OCI-LY3 (cell line): ENCODE results near the gene ZNF605.
"Not testable (repeated sequence)": the region's sequence is repeated elsewhere in the genome, so short reads cannot be mapped to it uniquely, and the experiment has no call there.

Source experiments
- EZH2phosphoT487 ChIP-seq: fragments of 200-600 bp; shearing (Covaris generic); IDR thresholded peaks from 2 replicates; pipeline ENCODE4 v1.6.1; 2018; ENCODE audit warnings: antibody characterized with exemption, mixed run types, low read depth
- TF ChIP-seq, protein P1 (sequence below): fragments of 200-600, 300-600 bp; sonication (generic); IDR thresholded peaks from 2 replicates; pipeline ENCODE4 v1.5.1; 2014; ENCODE audit warnings: antibody characterized with exemption, low read length, low read depth

DNA sequence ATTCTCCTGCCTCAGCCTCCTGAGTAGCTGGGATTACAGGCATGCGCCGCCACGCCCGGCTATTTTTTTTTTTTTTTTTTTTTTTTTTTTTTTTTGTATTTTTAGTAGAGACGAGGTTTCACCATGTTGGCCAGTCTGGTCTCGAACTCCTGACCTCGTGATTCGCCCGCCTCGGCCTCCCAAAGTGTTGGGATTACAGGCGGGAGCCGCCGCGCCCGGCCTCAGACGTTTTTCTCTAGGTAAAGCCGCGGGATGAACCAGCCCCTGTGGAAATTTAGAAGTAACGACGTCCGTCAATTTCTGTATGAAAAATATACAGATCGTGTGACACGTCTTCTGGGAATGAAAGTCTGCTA is 48.3 kb downstream of the ZNF605 start:
- not testable (repeated sequence) for TF ChIP-seq EZH2phosphoT487
- TF ChIP-seq, protein P1, sequence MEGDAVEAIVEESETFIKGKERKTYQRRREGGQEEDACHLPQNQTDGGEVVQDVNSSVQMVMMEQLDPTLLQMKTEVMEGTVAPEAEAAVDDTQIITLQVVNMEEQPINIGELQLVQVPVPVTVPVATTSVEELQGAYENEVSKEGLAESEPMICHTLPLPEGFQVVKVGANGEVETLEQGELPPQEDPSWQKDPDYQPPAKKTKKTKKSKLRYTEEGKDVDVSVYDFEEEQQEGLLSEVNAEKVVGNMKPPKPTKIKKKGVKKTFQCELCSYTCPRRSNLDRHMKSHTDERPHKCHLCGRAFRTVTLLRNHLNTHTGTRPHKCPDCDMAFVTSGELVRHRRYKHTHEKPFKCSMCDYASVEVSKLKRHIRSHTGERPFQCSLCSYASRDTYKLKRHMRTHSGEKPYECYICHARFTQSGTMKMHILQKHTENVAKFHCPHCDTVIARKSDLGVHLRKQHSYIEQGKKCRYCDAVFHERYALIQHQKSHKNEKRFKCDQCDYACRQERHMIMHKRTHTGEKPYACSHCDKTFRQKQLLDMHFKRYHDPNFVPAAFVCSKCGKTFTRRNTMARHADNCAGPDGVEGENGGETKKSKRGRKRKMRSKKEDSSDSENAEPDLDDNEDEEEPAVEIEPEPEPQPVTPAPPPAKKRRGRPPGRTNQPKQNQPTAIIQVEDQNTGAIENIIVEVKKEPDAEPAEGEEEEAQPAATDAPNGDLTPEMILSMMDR = not testable (repeated sequence)
